HL-60 (cell line): ENCODE results near the gene CCR1.

Source experiments
- DNase-seq, 2 experiments: peaks; one replicate each; pipeline ENCODE4 v3.0.0-alpha.2; 2010 to 2020; ENCODE audit warnings: low read depth in 1 of 2, low spot score in 1 of 2
- H3K27ac ChIP-seq: fragments of 250-450 bp; sonication (Bioruptor Pico); replicated peaks from 2 replicates; pipeline ENCODE4 v1.5.1; 2020; ENCODE audit warnings: mild to moderate bottlenecking, moderate library complexity
- H3K27me3 ChIP-seq: fragments of 250-450 bp; sonication (Bioruptor Pico); 2 replicates; pipeline ENCODE4 v1.5.1; 2021; ENCODE audit warnings: mild to moderate bottlenecking, moderate library complexity; ENCODE audit not compliant: insufficient read depth, poor library complexity, severe bottlenecking
- H3K4me3 ChIP-seq: replicated peaks from 2 replicates; pipeline ENCODE4 v1.5.1; 2011; ENCODE audit warnings: mild to moderate bottlenecking, control low read depth, low read length; ENCODE audit not compliant: insufficient read depth
- CTCF ChIP-seq: IDR thresholded peaks from one replicate; pipeline ENCODE4 v1.5.1; 2011; ENCODE audit warnings: low read length, control low read depth, inconsistent platforms; ENCODE audit not compliant: insufficient read depth
- GABPA ChIP-seq: IDR thresholded peaks from 2 replicates; pipeline ENCODE4 v1.6.1; 2012; ENCODE audit warnings: low read depth
- POLR2AphosphoS5 ChIP-seq: IDR thresholded peaks from 2 replicates; pipeline ENCODE4 v1.6.1; 2012; ENCODE audit warnings: low read depth
- REST ChIP-seq: IDR thresholded peaks from 2 replicates; pipeline ENCODE4 v1.6.1; 2012; ENCODE audit warnings: low read depth; ENCODE audit not compliant: insufficient replicate concordance
- SPI1 ChIP-seq: IDR thresholded peaks from 2 replicates; pipeline ENCODE4 v1.6.1; 2012; ENCODE audit warnings: low read depth, mild to moderate bottlenecking, borderline replicate concordance

The CCR1 gene

GRCh38 chr3:46206282-46207015 lies 1.7 kb downstream of the CCR1 start:
- TF ChIP-seq CTCF (no peak), REST (no peak), SPI1 (no peak), GABPA (no peak)
- no peak for DNase-seq
- Histone ChIP-seq H3K4me3 (peak overlapping the region; percentile 50), H3K27ac (peak overlapping the region; percentile 83), H3K27me3 (no peaks in the 10 kb centered on the region)

GRCh38 chr3:46205286-46205960 lies 2.7 kb downstream of the CCR1 start:
- H3K27me3 ChIP-seq, result no peaks in the 10 kb centered on the region
- TF ChIP-seq CTCF, result no peak
- no peak overlapping the region for H3K27ac ChIP-seq
- DNase-seq, result no peak
- H3K4me3 ChIP-seq, result no peak overlapping the region

GRCh38 chr3:46203681-46204080 lies 4.4 kb downstream of the CCR1 start:
- DNase-seq, result no peak
- Histone ChIP-seq H3K27ac (no peak overlapping the region), H3K4me3 (no peak overlapping the region), H3K27me3 (no peaks in the 10 kb centered on the region)
- TF ChIP-seq POLR2AphosphoS5 (no peak), SPI1 (no peak), REST (no peak), CTCF (no peak), GABPA (no peak)
